Esophagus muscularis mucosa (tissue), 4 donors: ENCODE measurements around the gene NCAM1. TPM values are rescaled to one million over a fixed set of nuclear protein-coding genes. Genes with fewer than 3 reads are reported as not detected.
"Not testable (repeated sequence)": the region's sequence is repeated elsewhere in the genome, so short reads cannot be mapped to it uniquely, and the experiment has no call there.

Experiments
- DNase-seq: peaks from one replicate; pipeline ENCODE4 v3.0.0-alpha.2; 2017; ENCODE audit errors: extremely low spot score
- H3K27ac ChIP-seq, 4 donors: fragments of 200-600 bp; sonication (generic); replicated peaks in 1 of 4; 1 replicate in 3 of 4; 2 replicates in 1 of 4; pipeline ENCODE4 v1.5.1; 2016 to 2019; ENCODE audit warnings: mild to moderate bottlenecking in 1 of 4
- H3K27me3 ChIP-seq, 4 donors: fragments of 200-600 bp; sonication (generic); one replicate each; pipeline versions ENCODE4 v1.5.1 to v1.6.0; 2016 to 2019
- H3K36me3 ChIP-seq, 4 donors: fragments of 200-600 bp; sonication (generic); one replicate each; pipeline ENCODE4 v1.5.1; 2016 to 2019
- H3K4me1 ChIP-seq, 4 donors: fragments of 200-600 bp; sonication (generic); one replicate each; pipeline ENCODE4 v1.5.1; 2016 to 2019
- H3K4me3 ChIP-seq, 4 donors: fragments of 200-600 bp; sonication (generic); 1 replicate in 2 of 4; 2 replicates in 2 of 4; pipeline ENCODE4 v1.5.1; 2016 to 2019; ENCODE audit warnings: mild to moderate bottlenecking in 4 of 4, moderate library complexity in 1 of 4
- H3K9me3 ChIP-seq, 4 donors: fragments of 200-600 bp; sonication (generic); 1 replicate in 3 of 4; 2 replicates in 1 of 4; pipeline ENCODE4 v1.5.1; 2016 to 2019
- EP300 ChIP-seq: sonication (generic); formaldehyde crosslinking; IDR thresholded peaks from one replicate; pipeline ENCODE4 v1.6.1; 2017; ENCODE audit warnings: antibody characterized with exemption
- POLR2A ChIP-seq: fragments of 450-650 bp; IDR thresholded peaks from one replicate; pipeline ENCODE4 v1.6.1; 2017; ENCODE audit warnings: antibody characterized with exemption, moderate library complexity, mild to moderate bottlenecking, low read depth
- POLR2AphosphoS5 ChIP-seq, 2 donors: sonication (generic); formaldehyde crosslinking; IDR thresholded peaks; one replicate each; pipeline ENCODE4 v1.6.1; 2017; ENCODE audit warnings: antibody characterized with exemption in 2 of 2
- WGBS: methylation state at CpG from one replicate; pipeline ENCODE4 v1.1.5; 2018; 5-methylcytosine and 5-hydroxymethylcytosine counted together
- intact Hi-C: fragments of 100-400 bp; cut with DNase I; formaldehyde crosslinking; loops from one replicate; pipeline ENCODE4 v1.15.1; 2023
- total RNA-seq, 4 donors: library from RNA; depleted of rRNA; stranded (reverse); fragments of >200 nt; gene quantifications; one replicate each; pipeline versions ENCODE4 v1.1.0 to v1.2.1, GENCODE V29; 2016
- TF ChIP-seq, protein P1 (sequence below), 3 experiments: fragments of 200-600 bp in 2 of 3; fragments of 450-650 bp in 1 of 3; sonication (generic) in 2 of 3; IDR thresholded peaks; one replicate each; pipeline ENCODE4 v1.5.1; 2017 to 2019; ENCODE audit warnings: antibody characterized with exemption in 3 of 3, mild to moderate bottlenecking in 2 of 3, moderate library complexity in 1 of 3

The NCAM1 gene
- total RNA-seq, 4 donors from 2014 or later = 83.5 to 161 (median 95.2) TPM

DNA sequence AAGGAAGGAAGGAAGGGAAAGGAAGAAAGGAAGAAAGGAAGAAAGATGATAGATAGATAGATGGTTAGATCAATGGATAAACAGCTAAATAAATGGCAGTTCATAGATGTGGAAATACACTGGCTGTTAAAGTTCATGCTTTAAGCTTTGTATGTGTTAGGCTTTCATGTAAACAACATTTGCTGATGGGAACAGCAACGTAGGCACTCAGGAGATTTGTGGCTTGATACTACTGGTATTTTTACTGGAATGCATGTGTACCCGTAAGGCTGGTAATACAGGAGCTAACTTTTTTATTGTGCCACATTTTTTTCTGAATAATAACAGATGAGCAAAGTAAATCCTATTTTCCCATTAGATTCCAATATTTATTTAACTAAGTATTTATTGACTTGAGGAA, 85.6 kb downstream of the NCAM1 start:
- WGBS = 81% methylated on average over 2 of the region's 2 CpGs
- no peaks in the 10 kb centered on the region for H3K36me3 ChIP-seq
- no peak overlapping the region for H3K27ac ChIP-seq
- intact Hi-C loops = no loop called here
- no peaks in the 10 kb centered on the region for H3K9me3 ChIP-seq
- H3K27me3 ChIP-seq = no peaks in the 10 kb centered on the region
- H3K4me1 ChIP-seq = peaks cover 0 to 12% (median 8%) of the 10 kb centered on the region in 4 donors
- no peak for DNase-seq
- no peak for TF ChIP-seq POLR2A
- TF ChIP-seq EP300 = no peak
- TF ChIP-seq POLR2AphosphoS5 (IDR thresholded peaks at IDR 0.05) = no peak
- TF ChIP-seq, protein P1, sequence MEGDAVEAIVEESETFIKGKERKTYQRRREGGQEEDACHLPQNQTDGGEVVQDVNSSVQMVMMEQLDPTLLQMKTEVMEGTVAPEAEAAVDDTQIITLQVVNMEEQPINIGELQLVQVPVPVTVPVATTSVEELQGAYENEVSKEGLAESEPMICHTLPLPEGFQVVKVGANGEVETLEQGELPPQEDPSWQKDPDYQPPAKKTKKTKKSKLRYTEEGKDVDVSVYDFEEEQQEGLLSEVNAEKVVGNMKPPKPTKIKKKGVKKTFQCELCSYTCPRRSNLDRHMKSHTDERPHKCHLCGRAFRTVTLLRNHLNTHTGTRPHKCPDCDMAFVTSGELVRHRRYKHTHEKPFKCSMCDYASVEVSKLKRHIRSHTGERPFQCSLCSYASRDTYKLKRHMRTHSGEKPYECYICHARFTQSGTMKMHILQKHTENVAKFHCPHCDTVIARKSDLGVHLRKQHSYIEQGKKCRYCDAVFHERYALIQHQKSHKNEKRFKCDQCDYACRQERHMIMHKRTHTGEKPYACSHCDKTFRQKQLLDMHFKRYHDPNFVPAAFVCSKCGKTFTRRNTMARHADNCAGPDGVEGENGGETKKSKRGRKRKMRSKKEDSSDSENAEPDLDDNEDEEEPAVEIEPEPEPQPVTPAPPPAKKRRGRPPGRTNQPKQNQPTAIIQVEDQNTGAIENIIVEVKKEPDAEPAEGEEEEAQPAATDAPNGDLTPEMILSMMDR (IDR thresholded peaks at IDR 0.05) = no peak
- H3K4me3 ChIP-seq = no peak overlapping the region

DNA sequence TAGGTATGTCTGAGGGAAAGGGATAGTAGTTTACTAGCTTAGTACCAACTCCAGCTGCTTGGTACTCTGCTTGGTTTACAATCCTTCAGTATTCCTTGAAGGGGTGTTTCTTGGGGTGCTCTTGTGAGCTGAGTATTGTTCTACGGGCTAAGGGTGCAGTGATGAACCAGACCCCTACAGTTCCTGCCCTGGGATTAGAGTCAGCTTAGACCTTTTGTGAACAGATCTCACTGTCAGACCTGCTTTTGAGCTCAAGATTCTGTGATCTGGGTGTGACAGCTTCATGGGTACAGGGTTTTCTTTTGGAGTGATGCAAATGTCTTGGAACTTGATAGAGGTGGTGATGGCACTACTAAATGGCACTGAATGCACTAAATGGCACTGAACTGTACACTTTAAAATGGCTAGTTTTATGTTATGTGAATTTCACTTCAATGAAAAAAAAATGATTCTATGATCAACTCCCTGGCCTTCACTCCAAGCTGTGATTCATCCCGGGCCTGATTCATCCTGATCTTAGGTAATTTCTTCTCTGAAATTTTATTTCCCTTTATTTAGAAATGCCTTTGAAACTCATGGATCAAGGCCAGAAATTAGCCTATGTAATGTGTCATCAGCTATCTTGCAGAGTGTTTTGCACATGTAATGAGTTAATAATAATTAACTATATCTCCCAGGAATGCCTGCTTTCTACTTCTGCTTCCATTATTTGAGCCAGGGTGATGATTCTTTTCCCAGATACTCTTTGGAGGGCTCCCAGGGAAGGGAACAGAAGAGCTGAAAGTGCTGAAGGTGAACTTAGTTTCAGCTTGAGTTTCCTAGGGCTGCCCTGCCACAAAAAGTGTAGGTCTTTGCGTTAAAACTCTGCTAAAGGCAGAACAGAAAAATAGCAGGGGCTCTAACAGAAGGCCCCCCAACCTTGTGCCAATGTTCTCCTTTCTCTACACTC, 87.9 kb downstream of the NCAM1 start:
- no peak for DNase-seq
- Histone ChIP-seq H3K27ac (peak overlapping the region in 2 of 4 donors; percentile 7 to 52), H3K27me3 (no peaks in the 10 kb centered on the region), H3K9me3 (no peaks in the 10 kb centered on the region), H3K36me3 (no peaks in the 10 kb centered on the region), H3K4me1 (peaks cover 0 to 12% (median 8%) of the 10 kb centered on the region in 4 donors), H3K4me3 (no peak overlapping the region)
- WGBS = 76% methylated on average over 3 of the region's 3 CpGs
- no peak for TF ChIP-seq EP300
- intact Hi-C loops = no loop called here

DNA sequence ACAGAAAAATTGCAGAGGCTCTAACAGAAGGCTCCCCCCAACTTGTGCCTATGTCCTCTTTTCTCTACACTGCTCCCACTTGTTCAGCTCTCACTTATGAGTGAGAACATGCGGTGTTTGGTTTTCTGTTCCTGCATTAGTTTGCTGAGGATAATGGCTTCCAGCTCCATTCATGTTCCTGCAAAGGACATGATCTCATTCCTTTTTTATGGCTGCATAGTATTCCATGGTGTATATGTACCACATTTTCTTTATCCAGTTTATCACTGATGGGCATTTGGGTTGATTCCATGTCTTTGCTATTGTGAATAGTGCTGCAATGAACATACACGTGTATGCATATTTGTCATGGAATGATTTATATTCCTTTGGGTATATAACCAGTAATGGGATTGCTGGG, 91.8 kb downstream of the NCAM1 start:
- H3K27me3 ChIP-seq, H3K9me3 ChIP-seq, H3K4me3 ChIP-seq, H3K27ac ChIP-seq, DNase-seq, H3K36me3 ChIP-seq: not testable (repeated sequence)
- peaks cover 5 to 12% (median 8%) of the 10 kb centered on the region in 4 donors for H3K4me1 ChIP-seq
- WGBS = 92% methylated on average over 2 of the region's 2 CpGs
- intact Hi-C loops = loop anchor here (5.0 kb wide), 1 partner anchor 751 kb away; no protein-coding TSS in a partner anchor

DNA sequence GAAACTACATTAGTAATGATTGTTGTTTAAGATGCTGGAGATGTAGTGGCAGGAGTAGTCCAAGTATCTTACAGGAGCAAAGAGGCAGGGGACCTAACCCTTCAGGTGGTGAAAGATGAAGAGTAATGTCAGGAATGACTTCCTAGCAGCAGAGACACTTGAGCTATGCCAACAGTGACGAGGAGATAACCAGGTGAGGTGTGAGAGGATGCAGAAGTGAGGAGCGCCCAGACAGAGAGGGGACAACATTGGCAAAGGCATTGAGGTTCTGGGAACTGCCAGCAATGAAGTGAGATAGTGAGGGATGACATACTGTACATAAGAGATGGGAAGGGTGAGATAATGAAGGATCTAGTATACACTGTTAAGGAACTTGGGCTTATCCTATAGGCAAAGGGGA, 95.8 kb downstream of the NCAM1 start:
- Histone ChIP-seq H3K4me3 (no peak overlapping the region), H3K27ac (no peak overlapping the region), H3K4me1 (peaks cover 0 to 5% (median 0%) of the 10 kb centered on the region in 4 donors), H3K36me3 (no peaks in the 10 kb centered on the region), H3K27me3 (no peaks in the 10 kb centered on the region), H3K9me3 (no peaks in the 10 kb centered on the region)
- DNase-seq = no peak
- WGBS = 96% methylated on average over 2 of the region's 2 CpGs
- intact Hi-C loops = no loop called here
- TF ChIP-seq, protein P1 (IDR thresholded peaks at IDR 0.05) = no peak
- TF ChIP-seq EP300 = no peak
- TF ChIP-seq POLR2A = no peak
- TF ChIP-seq POLR2AphosphoS5 (IDR thresholded peaks at IDR 0.05) = no peak

DNA sequence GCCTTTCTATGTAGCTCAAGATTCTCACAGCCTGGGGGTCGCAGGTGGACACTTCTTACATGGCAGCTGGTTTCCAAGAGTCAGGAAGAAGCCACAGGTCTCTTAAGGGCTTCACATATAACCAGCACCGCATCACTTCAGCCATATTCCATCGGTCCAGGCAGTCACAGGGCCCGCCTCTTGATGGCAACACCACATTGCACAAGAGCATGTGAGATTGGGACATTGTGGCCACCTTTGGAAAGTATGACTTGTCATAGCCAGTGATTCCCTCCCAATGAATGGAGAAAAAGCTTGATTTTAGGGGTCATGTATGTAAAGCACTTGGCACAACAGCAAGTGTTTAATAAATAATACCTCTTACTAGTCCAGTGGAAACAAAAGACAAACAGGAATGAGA, 98.3 kb downstream of the NCAM1 start:
- peaks cover 0 to 5% (median 0%) of the 10 kb centered on the region in 4 donors for H3K4me1 ChIP-seq
- intact Hi-C loops = no loop called here
- TF ChIP-seq, protein P1 (IDR thresholded peaks at IDR 0.05) = no peak
- TF ChIP-seq POLR2AphosphoS5 (IDR thresholded peaks at IDR 0.05) (no peak), EP300 (no peak), POLR2A (no peak)
- no peak overlapping the region for H3K27ac ChIP-seq
- no peak for DNase-seq
- H3K4me3 ChIP-seq = no peak overlapping the region
- H3K27me3 ChIP-seq = no peaks in the 10 kb centered on the region
- H3K36me3 ChIP-seq = no peaks in the 10 kb centered on the region
- WGBS = 80% methylated on average over 4 of the region's 4 CpGs
- H3K9me3 ChIP-seq = no peaks in the 10 kb centered on the region
